HepG2 (cell line): ENCODE results near the gene PROX2. TPM values are rescaled to one million over a fixed set of nuclear protein-coding genes. Genes with fewer than 3 reads are reported as not detected.

Source experiments
- CREM ChIP-seq, 2 experiments: sonication (generic) in 1 of 2; formaldehyde crosslinking in 1 of 2; IDR thresholded peaks; 2 replicates each; pipeline versions ENCODE4 v1.4.0 to v1.6.1; 2016 to 2020; ENCODE audit warnings: antibody characterized with exemption in 1 of 2, mild to moderate bottlenecking in 1 of 2, missing genetic modification reagents in 1 of 2
- EEA1 ChIP-seq: sonication (generic); formaldehyde crosslinking; IDR thresholded peaks from 2 replicates; pipeline ENCODE4 v1.5.1; 2020; ENCODE audit warnings: mild to moderate bottlenecking, missing genetic modification reagents, borderline replicate concordance
- ELF3 ChIP-seq: IDR thresholded peaks from 2 replicates; pipeline ENCODE4 v1.6.1; 2016; ENCODE audit warnings: missing genetic modification reagents, missing compliant biosample characterization
- FOSL1 ChIP-seq: sonication (generic); formaldehyde crosslinking; IDR thresholded peaks from 2 replicates; pipeline ENCODE4 v1.9.0; 2021; ENCODE audit warnings: missing genetic modification reagents, borderline replicate concordance
- FOXP4 ChIP-seq: sonication (generic); formaldehyde crosslinking; IDR thresholded peaks from 2 replicates; pipeline ENCODE4 v1.4.0; 2020; ENCODE audit warnings: missing genetic modification reagents
- GLMP ChIP-seq: sonication (generic); formaldehyde crosslinking; IDR thresholded peaks from 2 replicates; pipeline ENCODE4 v1.9.0; 2021; ENCODE audit warnings: missing genetic modification reagents, mild to moderate bottlenecking, borderline replicate concordance
- GTF3A ChIP-seq: sonication (generic); formaldehyde crosslinking; conservative IDR thresholded peaks from 2 replicates; pipeline ENCODE4 v1.4.0; 2020; ENCODE audit warnings: mild to moderate bottlenecking, missing genetic modification reagents
- KLF15 ChIP-seq: sonication (generic); formaldehyde crosslinking; IDR thresholded peaks from 2 replicates; pipeline ENCODE4 v1.8.1; 2023; ENCODE audit warnings: borderline replicate concordance, mild to moderate bottlenecking, inconsistent platforms, missing genetic modification reagents, mixed read lengths
- MED8 ChIP-seq: sonication (generic); formaldehyde crosslinking; IDR thresholded peaks from 2 replicates; pipeline ENCODE4 v1.8.1; 2023; ENCODE audit warnings: mild to moderate bottlenecking, missing genetic modification reagents; ENCODE audit not compliant: insufficient replicate concordance
- NCOA2 ChIP-seq: sonication (generic); formaldehyde crosslinking; IDR thresholded peaks from 2 replicates; pipeline ENCODE4 v1.8.0; 2022; ENCODE audit warnings: inconsistent platforms
- PAWR ChIP-seq: sonication (generic); formaldehyde crosslinking; IDR thresholded peaks from 2 replicates; pipeline ENCODE4 v1.4.0; 2020; ENCODE audit warnings: missing genetic modification reagents, mild to moderate bottlenecking, borderline replicate concordance
- PLRG1 ChIP-seq: fragments of 450-650 bp; conservative IDR thresholded peaks from 2 replicates; pipeline ENCODE4 v1.6.1; 2016
- SIN3A ChIP-seq: IDR thresholded peaks from 2 replicates; pipeline ENCODE4 v1.6.1; 2011; ENCODE audit warnings: low read depth, mild to moderate bottlenecking, control low read depth, low read length, borderline replicate concordance
- SOX13 ChIP-seq, 3 experiments: fragments of 450-650 bp in 1 of 3; sonication (generic) in 1 of 3; formaldehyde crosslinking in 1 of 3; IDR thresholded peaks in 2 of 3; conservative IDR thresholded peaks in 1 of 3; 2 replicates each; pipeline versions ENCODE4 v1.5.0 to v1.6.1; 2016 to 2020; ENCODE audit warnings: antibody characterized with exemption in 1 of 3, mild to moderate bottlenecking in 1 of 3, missing compliant biosample characterization in 1 of 3, missing genetic modification reagents in 1 of 3, moderate library complexity in 1 of 3
- TCF7 ChIP-seq: sonication (generic); IDR thresholded peaks from 2 replicates; pipeline ENCODE4 v1.6.1; 2016; ENCODE audit warnings: antibody characterized with exemption, low read depth
- THAP11 ChIP-seq: IDR thresholded peaks from 2 replicates; pipeline ENCODE4 v1.6.1; 2016; ENCODE audit warnings: missing biosample characterization, missing genetic modification reagents
- ZFAT ChIP-seq: sonication (generic); formaldehyde crosslinking; conservative IDR thresholded peaks from 2 replicates; pipeline ENCODE4 v1.8.1; 2023; ENCODE audit warnings: missing genetic modification reagents, inconsistent platforms
- ZFP1 ChIP-seq: IDR thresholded peaks from 2 replicates; pipeline ENCODE4 v1.6.1; 2016
- ZIK1 ChIP-seq: sonication (generic); formaldehyde crosslinking; IDR thresholded peaks from 2 replicates; pipeline ENCODE4 v1.5.0; 2020; ENCODE audit warnings: mild to moderate bottlenecking, low read depth, missing genetic modification reagents, borderline replicate concordance
- ZNF251 ChIP-seq: sonication (generic); formaldehyde crosslinking; IDR thresholded peaks from 2 replicates; pipeline ENCODE4 v1.9.0; 2021; ENCODE audit warnings: mild to moderate bottlenecking, missing genetic modification reagents
- ZNF256 ChIP-seq: sonication (generic); formaldehyde crosslinking; conservative IDR thresholded peaks from 2 replicates; pipeline ENCODE4 v1.4.0; 2020; ENCODE audit warnings: missing genetic modification reagents
- ZNF276 ChIP-seq: sonication (generic); formaldehyde crosslinking; IDR thresholded peaks from 2 replicates; pipeline ENCODE4 v1.4.0; 2020; ENCODE audit warnings: mild to moderate bottlenecking, low read depth, missing genetic modification reagents
- ZNF484 ChIP-seq: sonication (generic); formaldehyde crosslinking; IDR thresholded peaks from 2 replicates; pipeline ENCODE4 v1.5.1; 2020; ENCODE audit warnings: mild to moderate bottlenecking, low read depth, missing genetic modification reagents, borderline replicate concordance
- ZNF800 ChIP-seq: sonication (generic); formaldehyde crosslinking; IDR thresholded peaks from 2 replicates; pipeline ENCODE4 v1.4.0; 2020; ENCODE audit warnings: missing genetic modification reagents
- polyA plus RNA-seq, 8 experiments: library from polyadenylated mRNA; depleted of rRNA in 3 of 8; stranded (reverse) in 7 of 8; unstranded in 1 of 8; fragments of >200 nt; fragmentation: Illumina TruSeq in 4 of 8; extraction: Trizol in 4 of 8; gene quantifications; 2 replicates each; pipeline versions ENCODE4 v1.2.1 to v1.2.3, GENCODE V29; 2011 to 2016; ENCODE audit warnings: low read depth in 4 of 8, missing spikeins in 1 of 8, mixed read lengths in 1 of 8; ENCODE audit not compliant: insufficient read depth in 1 of 8
- total RNA-seq, 5 experiments: library from RNA; depleted of rRNA; stranded (reverse); fragments of >200 nt; fragmentation: Illumina TruSeq; extraction: Trizol; gene quantifications; 2 replicates each; pipeline ENCODE4 v1.2.3, GENCODE V29; 2016; ENCODE audit warnings: low read depth in 1 of 5

PROX2 gene
- total and polyA plus RNA-seq, 2 of the 13 experiments (the other 11 are each of a cell fraction or from before 2014, with no cell fraction given) = not detected

GRCh38 chr14:74898694-74899093 is 22.7 kb upstream of the PROX2 start (continued):
- TF ChIP-seq ZNF276 (CRISPR knock-in tag) (no peak), ZIK1 (CRISPR knock-in tag) (no peak; the same call in 1 of the 2 replicates), ZNF800 (CRISPR knock-in tag) (no peak), TCF7 (no peak), ZFP1 (CRISPR knock-in tag) (no peak), EEA1 (peak; percentile 62; the same call in 1 of the 2 replicates), ELF3 (CRISPR knock-in tag) (peak; percentile 84; the same call in 1 of the 2 replicates), KLF15 (CRISPR knock-in tag) (no peak), CREM (IDR thresholded peaks at IDR 0.05) (peak; percentile 70; the same call in 1 of the 2 replicates), CREM (CRISPR knock-in tag; IDR thresholded peaks at IDR 0.05) (no peak), SOX13 (IDR thresholded peaks at IDR 0.05) (no peak), SOX13 (CRISPR knock-in tag; conservative IDR thresholded peaks at IDR 0.05 in 1 of 2, IDR thresholded peaks at IDR 0.05 in 1 of 2) (peak in 1 of 2 experiments; percentile 66; a peak in 1 of 4 replicates), PLRG1 (no peak), FOXP4 (CRISPR knock-in tag) (peak; percentile 92), PAWR (CRISPR knock-in tag) (no peak), ZNF256 (no peak), MED8 (no peak), NCOA2 (CRISPR knock-in tag) (peak; percentile 64), FOSL1 (CRISPR knock-in tag) (no peak), THAP11 (CRISPR knock-in tag) (peak; percentile 84), GLMP (CRISPR knock-in tag) (no peak), ZNF251 (no peak), GTF3A (CRISPR knock-in tag) (no peak), SIN3A (peak; percentile 96), ZNF484 (CRISPR knock-in tag) (no peak), ZFAT (CRISPR knock-in tag) (no peak)
